Neural cell (in vitro differentiated cells): Measurements from ENCODE around the gene LDLRAD4.

ENCODE experiments used
- POLR2AphosphoS5 ChIP-seq: IDR thresholded peaks from 2 replicates; pipeline ENCODE4 v1.6.1; 2012
- TF ChIP-seq, protein P1 (sequence below): fragments of 450-650 bp; IDR thresholded peaks from 2 replicates; pipeline ENCODE4 v1.5.1; 2014; ENCODE audit warnings: antibody characterized with exemption, mild to moderate bottlenecking, moderate library complexity; ENCODE audit not compliant: poor library complexity, severe bottlenecking

DNA sequence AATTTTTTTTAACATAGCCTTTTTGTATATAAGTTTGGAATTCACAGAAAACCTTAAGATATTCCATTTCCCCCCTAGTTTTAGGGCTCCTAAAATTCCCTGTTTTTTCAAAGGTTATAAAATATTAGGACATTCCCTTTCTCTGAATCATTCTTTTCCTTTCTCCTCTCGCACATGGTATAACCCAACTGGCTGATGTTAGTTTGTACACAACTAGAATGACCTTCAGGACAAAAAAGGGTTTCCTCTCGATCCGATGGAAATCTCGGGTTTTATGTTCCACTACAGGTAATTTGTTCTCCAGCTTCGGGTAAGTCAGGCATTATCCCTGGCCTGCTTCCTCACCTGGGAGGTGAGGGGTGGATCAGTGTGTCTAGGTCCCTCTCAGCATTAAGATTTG is 215.1 kb downstream of the LDLRAD4 start:
- TF ChIP-seq POLR2AphosphoS5 = no peak
- TF ChIP-seq, protein P1, sequence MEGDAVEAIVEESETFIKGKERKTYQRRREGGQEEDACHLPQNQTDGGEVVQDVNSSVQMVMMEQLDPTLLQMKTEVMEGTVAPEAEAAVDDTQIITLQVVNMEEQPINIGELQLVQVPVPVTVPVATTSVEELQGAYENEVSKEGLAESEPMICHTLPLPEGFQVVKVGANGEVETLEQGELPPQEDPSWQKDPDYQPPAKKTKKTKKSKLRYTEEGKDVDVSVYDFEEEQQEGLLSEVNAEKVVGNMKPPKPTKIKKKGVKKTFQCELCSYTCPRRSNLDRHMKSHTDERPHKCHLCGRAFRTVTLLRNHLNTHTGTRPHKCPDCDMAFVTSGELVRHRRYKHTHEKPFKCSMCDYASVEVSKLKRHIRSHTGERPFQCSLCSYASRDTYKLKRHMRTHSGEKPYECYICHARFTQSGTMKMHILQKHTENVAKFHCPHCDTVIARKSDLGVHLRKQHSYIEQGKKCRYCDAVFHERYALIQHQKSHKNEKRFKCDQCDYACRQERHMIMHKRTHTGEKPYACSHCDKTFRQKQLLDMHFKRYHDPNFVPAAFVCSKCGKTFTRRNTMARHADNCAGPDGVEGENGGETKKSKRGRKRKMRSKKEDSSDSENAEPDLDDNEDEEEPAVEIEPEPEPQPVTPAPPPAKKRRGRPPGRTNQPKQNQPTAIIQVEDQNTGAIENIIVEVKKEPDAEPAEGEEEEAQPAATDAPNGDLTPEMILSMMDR = no peak
